MCF 10A (cell line): ENCODE results near the gene SIGLEC1. TPM values are rescaled to one million over a fixed set of nuclear protein-coding genes. Genes with fewer than 3 reads are reported as not detected.

Experiments used
- BruUV-seq: library from RNA; stranded (reverse); fragments of 400-500 nt; replicated peaks from 2 replicates; lab custom pipeline; 2021; lab: Mats Ljungman, UMichigan
- CTCF ChIA-PET: fragments of 300-600 bp; sonication (Branson Sonifier 250); formaldehyde crosslinking; extraction: SDS; loops from one replicate; lab custom pipeline; 2021; ENCODE audit warnings: antibody characterized with exemption, inconsistent platforms; lab: Yijun Ruan, JAX
- POLR2A ChIA-PET: fragments of 300-600, 350-650 bp; sonication (Branson Sonifier 250); formaldehyde crosslinking; extraction: SDS; loops from one replicate; lab custom pipeline; 2020; ENCODE audit warnings: antibody characterized with exemption, inconsistent platforms; lab: Yijun Ruan, JAX
- DNase-seq: peaks from one replicate; pipeline ENCODE4 v3.0.0-alpha.2; 2018; ENCODE audit not compliant: unreplicated experiment
- H3K27ac Mint-ChIP-seq: one replicate; pipeline ENCODE4 v1.8.0; 2022; ENCODE audit warnings: mild to moderate bottlenecking, low read depth, mixed read lengths; ENCODE audit not compliant: unreplicated experiment
- H3K27me3 Mint-ChIP-seq: one replicate; pipeline ENCODE4 v1.8.0; 2022; ENCODE audit warnings: mixed read lengths; ENCODE audit not compliant: insufficient read depth, unreplicated experiment
- H3K36me3 Mint-ChIP-seq: one replicate; pipeline ENCODE4 v1.8.0; 2022; ENCODE audit warnings: mild to moderate bottlenecking, moderate library complexity, mixed read lengths; ENCODE audit not compliant: insufficient read depth, unreplicated experiment
- H3K4me1 Mint-ChIP-seq: one replicate; pipeline ENCODE4 v1.8.0; 2022; ENCODE audit warnings: mixed read lengths; ENCODE audit not compliant: insufficient read depth, unreplicated experiment
- H3K4me3 Mint-ChIP-seq: one replicate; pipeline ENCODE4 v1.8.0; 2022; ENCODE audit warnings: mild to moderate bottlenecking, moderate library complexity, mixed read lengths; ENCODE audit not compliant: unreplicated experiment
- H3K9me3 Mint-ChIP-seq: one replicate; pipeline ENCODE4 v1.8.0; 2022; ENCODE audit warnings: mixed read lengths; ENCODE audit not compliant: unreplicated experiment
- CTCF ChIP-seq: fragments of 200-600 bp; IDR thresholded peaks from one replicate; pipeline ENCODE4 v1.8.0; 2022; ENCODE audit warnings: antibody characterized with exemption, mild to moderate bottlenecking; ENCODE audit not compliant: unreplicated experiment
- intact Hi-C: fragments of 100-400 bp; cut with micrococcal nuclease; formaldehyde crosslinking; loops from 2 replicates; pipeline ENCODE4 v1.14.1; 2022
- total RNA-seq: library from RNA; stranded (reverse); gene quantifications from 2 replicates; pipeline ENCODE4 v1.2.3, GENCODE V29; 2022

The SIGLEC1 gene
- total RNA-seq, 1 experiment from 2014 or later = not detected

DNA sequence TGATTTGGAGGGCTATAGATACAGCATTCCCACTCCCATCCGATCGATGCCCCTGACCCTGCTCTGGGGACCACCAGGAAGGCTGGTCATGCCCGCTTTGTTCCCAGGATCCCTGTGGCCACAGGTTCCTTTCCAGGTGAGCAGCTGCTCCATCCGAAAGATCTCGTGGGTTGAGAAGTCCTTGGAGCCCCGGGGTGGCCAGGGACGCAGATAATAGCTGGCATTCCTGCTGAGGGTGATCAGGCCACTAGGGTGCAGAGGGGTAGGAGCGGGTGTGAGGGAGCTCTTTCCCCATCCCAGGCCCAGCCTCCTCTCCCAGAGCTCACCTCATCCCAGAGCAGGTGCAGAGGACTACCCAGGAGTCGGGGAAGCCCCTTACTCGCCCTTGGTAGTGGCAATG is 38.0 kb downstream of the SIGLEC1 start:
- H3K9me3 Mint-ChIP-seq = no peaks in the 10 kb centered on the region
- TF ChIP-seq CTCF = no peak
- no peaks in the 10 kb centered on the region for H3K4me1 Mint-ChIP-seq
- no peak overlapping the region for H3K4me3 Mint-ChIP-seq
- DNase-seq = no peak
- no peak overlapping the region for H3K27ac Mint-ChIP-seq
- BruUV-seq = no TSS peak
- H3K36me3 Mint-ChIP-seq = no peaks in the 10 kb centered on the region
- intact Hi-C loops = loop anchor here (10.0 kb wide), 1 partner anchor 110 kb away; no protein-coding TSS in a partner anchor
- POLR2A ChIA-PET = interaction anchor here (0.9 to 1.6 kb wide), 3 partner anchors 13 to 110 kb away, joined by 3 read pairs; no protein-coding TSS in a partner anchor
- CTCF ChIA-PET = interaction anchor here (0.6 to 8.9 kb wide), 15 partner anchors 8 to 258 kb away, joined by 3 to 154 read pairs (median 3); partner anchors contain the start of gene ADISSP
- peaks cover 48% of the 10 kb centered on the region for H3K27me3 Mint-ChIP-seq

DNA sequence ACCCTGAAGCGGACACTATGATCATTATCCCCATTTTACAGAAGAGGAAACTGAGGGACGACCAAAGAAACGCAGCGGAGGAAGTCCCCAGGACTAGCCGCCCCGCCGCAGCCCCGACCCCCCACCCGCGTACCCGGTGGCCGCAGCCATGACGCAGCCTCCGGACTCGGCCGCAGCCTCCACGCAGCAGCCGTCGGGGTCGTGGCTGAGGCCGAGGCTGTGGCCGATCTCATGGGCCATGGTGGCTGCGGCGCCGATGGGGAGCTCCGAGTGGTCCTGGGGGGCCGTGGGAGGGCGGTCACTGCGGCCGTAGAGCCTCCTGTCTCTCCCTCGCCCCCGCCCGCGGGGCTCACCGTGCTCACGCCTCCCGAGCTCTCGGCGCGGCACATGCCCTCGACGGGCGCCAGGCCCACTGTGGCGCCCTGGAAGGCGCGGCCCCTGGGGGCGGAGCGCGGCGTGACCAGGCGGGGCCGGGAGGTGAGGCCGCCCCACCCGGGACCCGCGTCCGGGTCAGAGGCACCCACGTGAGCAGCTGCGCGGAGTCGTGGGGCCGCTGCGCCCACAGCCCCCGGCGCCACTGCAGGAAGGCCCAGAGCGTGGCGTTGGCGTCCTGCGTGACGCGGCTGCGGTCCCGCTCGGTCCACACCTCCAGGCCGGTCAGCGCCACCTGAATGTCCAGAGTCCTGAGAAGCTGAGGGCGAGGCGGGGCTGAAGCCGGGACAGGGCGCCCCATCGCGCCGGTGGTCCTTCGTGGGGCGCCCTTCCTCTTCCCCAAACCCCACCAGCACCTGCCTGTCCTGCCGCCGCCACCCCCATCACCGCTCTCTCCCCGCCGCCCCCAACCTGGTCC is 39.0 kb downstream of the SIGLEC1 start:
- no TSS peak for BruUV-seq
- Mint-ChIP-seq H3K9me3 (no peaks in the 10 kb centered on the region), H3K4me3 (no peak overlapping the region), H3K4me1 (no peaks in the 10 kb centered on the region), H3K36me3 (no peaks in the 10 kb centered on the region), H3K27me3 (peaks cover 50% of the 10 kb centered on the region), H3K27ac (no peak overlapping the region)
- CTCF ChIA-PET = interaction anchor here (0.7 to 8.9 kb wide), 6 partner anchors 14 to 373 kb away, joined by 3 to 154 read pairs (median 3); partner anchors contain the start of gene ADISSP
- intact Hi-C loops = loop anchor here (10.0 kb wide), 1 partner anchor 109 kb away; no protein-coding TSS in a partner anchor
- no peak for TF ChIP-seq CTCF
- no peak for DNase-seq
- POLR2A ChIA-PET = interaction anchor here (1.1 to 1.6 kb wide), 2 partner anchors 14 to 111 kb away, joined by 3 read pairs; no protein-coding TSS in a partner anchor

GRCh38 chr20:3672547-3673171 is 39.7 kb downstream of the SIGLEC1 start:
- no peak for TF ChIP-seq CTCF
- POLR2A ChIA-PET = no interaction called here
- Mint-ChIP-seq H3K4me1 (no peaks in the 10 kb centered on the region), H3K36me3 (no peaks in the 10 kb centered on the region), H3K27me3 (peaks cover 50% of the 10 kb centered on the region), H3K9me3 (no peaks in the 10 kb centered on the region), H3K27ac (no peak overlapping the region), H3K4me3 (no peak overlapping the region)
- intact Hi-C loops = loop anchor here (10.0 kb wide), 1 partner anchor 108 kb away; no protein-coding TSS in a partner anchor
- CTCF ChIA-PET = interaction anchor here (0.7 to 8.9 kb wide), 5 partner anchors 13 to 373 kb away, joined by 3 to 154 read pairs (median 3); no protein-coding TSS in a partner anchor
- no peak for DNase-seq
- BruUV-seq = no TSS peak
